GM19438 (cell line): ENCODE measurements around the gene RHOG.

ENCODE experiments used
- ATAC-seq: cut with Tn5 transposase; IDR thresholded peaks from one replicate; pipeline ENCODE4 v1.9.1; 2021; ENCODE audit warnings: low read depth; ENCODE audit not compliant: unreplicated experiment

RHOG gene

GRCh38 chr11:3781423-3781822 lies 59.3 kb downstream of the RHOG start:
- no peak for ATAC-seq
